HG02973 (cell line): Measurements from ENCODE around the gene GLTP.

Experiments used
- ATAC-seq: cut with Tn5 transposase; IDR thresholded peaks from one replicate; pipeline ENCODE4 v1.9.1; 2021; ENCODE audit warnings: moderate library complexity; ENCODE audit not compliant: unreplicated experiment

Gene GLTP

GRCh38 chr12:109844983-109845823 is 35.1 kb downstream of the GLTP start:
- ATAC-seq = peak; percentile 77

DNA sequence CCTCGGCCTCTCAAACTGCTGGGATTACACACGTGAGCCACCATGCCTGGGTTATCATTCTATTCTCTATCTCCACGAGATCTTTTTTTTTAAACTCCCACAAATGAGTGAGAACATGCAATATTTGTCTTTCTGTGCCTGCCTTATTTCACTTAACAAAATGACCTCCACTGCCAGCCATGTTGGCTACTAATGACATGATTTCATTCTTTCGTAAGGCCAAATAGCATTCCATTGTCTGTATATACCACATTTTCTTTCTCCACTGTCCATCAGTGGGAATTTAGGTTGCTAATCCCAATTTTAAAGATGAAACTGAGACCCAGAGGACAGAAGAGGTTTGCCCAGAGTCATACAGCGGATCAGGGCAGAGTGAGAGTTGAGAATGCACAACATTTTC is 36.2 kb downstream of the GLTP start:
- ATAC-seq = no peak

GRCh38 chr12:109842021-109842420 is 38.3 kb downstream of the GLTP start:
- no peak for ATAC-seq

DNA sequence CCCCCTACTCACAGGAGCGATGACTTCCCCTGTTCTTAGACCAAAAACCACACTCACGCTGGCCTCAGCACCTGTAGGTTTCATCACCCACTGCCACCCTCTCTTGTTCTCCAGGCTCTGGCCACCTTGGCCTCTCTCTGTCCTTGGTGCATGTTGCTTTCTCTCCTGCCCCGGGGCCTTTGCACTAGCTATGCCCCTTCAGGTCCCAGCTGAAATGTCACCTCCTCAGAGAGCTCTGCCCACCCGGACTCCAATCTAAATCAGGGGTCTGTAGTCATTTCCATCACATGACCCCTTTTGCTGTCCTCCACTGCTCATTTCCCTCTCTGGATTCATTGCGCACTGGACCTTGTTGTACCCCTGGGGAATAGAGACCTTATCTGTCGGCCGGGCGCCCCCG is 39.0 kb downstream of the GLTP start:
- ATAC-seq = no peak

GRCh38 chr12:109840305-109841074 is 39.9 kb downstream of the GLTP start:
- no peak for ATAC-seq

GRCh38 chr12:109839444-109839843 is 40.9 kb downstream of the GLTP start:
- ATAC-seq = no peak

GRCh38 chr12:109836916-109837315 is 43.4 kb downstream of the GLTP start:
- ATAC-seq = no peak

DNA sequence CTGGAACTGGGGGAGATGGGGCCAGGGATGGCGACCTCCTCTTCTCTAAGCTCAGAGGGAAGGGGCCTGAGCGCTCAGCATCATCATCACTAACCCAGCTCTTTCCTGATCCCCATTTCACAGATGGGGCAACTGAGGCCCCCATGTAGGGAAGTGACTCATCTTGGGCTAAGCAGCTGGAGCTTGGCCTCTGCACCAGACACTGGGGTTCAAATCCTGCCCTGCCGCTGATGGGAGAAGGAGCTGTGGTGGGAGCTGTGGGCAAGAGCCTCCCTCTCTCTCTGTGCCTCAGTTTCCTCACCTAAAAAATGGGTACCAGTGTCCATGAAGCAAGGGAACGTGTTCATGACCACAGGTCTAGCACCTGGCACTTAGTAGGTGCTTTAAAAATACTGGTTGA is 44.5 kb downstream of the GLTP start:
- no peak for ATAC-seq

DNA sequence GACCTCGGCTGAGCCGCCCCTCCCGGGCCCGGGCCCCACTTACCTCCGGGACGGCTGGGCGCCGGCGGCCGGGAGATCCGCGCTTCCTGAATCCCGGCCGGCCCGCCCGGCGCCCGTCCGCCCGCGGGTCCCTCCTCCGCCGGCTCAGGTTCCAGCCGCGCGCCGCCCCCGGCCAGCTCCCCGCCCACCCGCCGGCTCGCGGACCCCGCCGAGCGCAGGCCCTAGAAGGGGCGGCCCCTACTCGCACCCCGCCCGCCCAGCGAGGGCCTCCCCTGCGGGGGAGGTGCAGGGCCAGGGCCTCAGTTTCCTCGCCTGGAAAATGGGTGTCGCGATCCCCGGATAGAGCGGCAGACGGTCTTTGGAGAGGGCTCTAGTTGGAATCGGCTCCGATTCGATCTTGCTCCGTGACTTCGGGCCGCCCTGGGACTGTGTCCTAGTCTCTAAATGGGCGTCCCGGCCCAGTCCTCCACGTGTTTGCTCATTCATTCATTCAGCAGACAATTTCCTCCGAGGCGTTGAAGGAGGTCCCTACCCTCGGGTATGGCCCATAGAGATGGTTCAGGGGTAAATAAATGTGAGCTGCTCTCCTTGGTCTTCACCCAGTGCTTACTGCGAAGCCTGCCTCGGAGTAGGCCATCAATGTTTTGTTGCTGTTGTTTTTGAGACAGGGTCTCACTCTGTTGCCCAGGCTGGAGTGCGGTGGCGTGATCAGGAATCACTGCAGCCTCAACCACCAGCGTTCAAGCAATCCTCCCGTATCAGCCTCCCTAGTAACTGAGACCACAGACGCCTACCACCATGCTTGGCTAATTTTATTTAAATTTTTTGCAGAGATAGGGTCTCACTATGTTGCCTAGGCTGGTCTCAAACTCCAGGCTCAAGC is 46.8 kb downstream of the GLTP start, which contains the start of gene TRPV4:
Gene TRPV4, minus strand, starts transcription at position 92 of the 883 bp plus-strand sequence. CDS start 18,602 bp downstream, outside the sequence.
- no peak for ATAC-seq

DNA sequence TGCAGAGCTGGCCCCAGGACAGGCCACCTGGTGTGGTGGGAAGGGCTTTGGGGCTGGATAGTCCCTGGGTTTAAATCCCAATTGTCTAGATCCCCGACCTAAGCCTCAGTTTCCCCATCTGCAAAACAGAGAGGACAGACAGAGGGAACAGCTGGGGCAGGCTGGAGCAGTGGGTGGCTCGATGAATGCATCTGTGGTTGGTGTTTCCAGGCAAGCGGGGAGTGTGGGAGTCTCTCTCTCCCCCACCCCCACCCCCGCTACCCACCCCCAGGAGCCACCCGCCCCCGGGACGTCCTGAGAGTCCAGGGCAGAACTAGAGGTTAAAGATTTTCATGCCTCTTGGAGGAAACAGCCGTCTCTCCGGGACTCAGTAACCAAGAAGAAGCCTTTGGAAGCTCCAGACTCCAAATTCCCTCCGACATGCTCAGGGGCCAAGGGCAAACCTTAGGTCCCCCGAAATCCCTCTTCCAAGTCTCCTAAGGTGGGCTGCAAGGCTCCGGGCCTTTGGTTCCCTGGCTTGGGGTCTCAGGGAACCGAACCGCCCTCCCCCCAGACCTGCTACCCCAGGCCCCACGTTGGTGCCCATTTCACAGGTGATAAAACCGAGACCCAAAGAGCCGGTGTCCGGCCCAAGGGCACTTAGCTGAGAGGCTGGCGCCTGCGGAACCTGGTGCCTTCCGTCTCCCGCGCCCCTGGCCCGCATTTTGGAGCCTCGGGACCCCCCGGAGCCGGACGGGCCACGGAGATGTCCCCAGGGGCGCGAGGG is 47.6 kb downstream of the GLTP start:
- ATAC-seq = no peak

DNA sequence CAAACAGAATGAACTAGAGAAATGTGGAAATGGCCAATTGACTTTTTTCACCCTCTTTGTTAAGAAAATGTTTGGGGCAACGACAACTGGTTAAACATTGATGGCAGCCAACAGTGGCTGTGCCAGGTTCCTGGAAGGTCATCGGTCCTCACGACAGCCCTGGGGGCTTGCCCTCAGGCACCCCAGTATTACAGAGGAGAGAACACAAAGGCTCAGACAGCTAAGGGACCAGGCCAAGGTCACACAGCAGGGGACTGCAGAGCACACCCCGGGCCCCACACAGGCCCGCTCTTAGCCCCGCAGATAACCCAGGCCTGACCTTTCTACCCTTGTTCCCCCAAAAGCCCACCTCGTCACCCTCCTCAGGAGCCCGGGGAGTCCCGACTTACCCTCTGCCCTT is 48.4 kb downstream of the GLTP start:
- no peak for ATAC-seq

- no peak for ATAC-seq
These were observed 49.0 kb downstream of the GLTP start for GRCh38 chr12:109831365-109831764.

DNA sequence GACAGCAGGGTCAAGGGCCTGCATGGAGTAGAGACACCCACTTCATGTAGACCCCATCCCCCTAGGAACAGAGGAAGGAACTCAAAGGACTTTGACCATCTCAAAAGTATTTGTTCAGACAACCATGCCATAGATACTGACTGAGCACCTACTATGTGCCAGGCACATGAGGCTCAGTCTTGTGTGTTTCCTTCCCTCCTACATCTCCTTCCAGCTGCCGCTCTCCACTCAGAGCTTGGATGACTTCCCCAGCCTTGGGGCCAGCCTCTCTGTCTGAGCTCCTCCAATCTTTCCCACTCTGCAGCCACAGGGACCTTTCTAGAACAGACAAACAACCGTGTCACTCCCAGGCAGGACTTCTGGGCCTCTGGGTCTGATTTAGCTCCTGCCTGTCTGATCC is 49.6 kb downstream of the GLTP start:
- no peak for ATAC-seq

DNA sequence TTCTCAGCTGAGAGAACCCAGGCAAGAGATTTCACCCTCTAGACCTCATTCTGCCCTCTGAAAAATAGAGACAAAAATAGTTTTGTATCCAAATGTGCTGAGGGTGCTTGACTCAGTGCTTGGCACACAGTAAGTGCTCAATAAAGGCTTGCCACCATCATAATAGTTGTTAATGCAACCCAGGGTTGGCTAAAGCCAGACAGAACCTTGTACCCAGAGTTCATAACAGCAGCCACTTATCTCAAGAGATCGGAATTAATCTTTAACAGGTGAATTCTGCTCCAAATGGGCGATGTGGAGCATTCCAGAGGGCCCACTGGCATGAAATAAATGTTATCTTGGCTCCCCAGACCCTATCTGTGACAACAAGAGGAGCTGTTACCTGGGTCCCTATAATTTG is 50.1 kb downstream of the GLTP start:
- no peak for ATAC-seq

DNA sequence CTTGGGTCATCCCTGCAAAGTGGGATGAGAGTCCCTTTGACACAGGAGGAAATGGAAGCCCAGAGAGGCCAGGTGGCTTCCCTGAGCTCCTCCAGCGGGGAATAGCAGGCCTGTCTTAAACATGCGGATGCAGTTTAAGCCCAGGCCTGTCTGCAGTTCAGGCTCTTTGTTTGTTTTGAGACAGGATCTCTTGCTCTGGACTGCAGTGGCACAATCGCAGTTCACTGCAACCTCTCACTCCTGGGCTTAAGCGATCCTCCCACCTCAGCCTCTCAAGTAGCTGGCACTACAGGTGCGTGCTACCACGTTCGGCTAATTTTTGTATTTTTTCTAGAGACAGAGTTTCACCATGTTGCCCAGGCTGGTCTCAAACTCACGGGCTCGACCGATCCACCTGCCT is 50.7 kb downstream of the GLTP start:
- ATAC-seq = no peak

GRCh38 chr12:109828754-109829511 is 51.4 kb downstream of the GLTP start:
- no peak for ATAC-seq

DNA sequence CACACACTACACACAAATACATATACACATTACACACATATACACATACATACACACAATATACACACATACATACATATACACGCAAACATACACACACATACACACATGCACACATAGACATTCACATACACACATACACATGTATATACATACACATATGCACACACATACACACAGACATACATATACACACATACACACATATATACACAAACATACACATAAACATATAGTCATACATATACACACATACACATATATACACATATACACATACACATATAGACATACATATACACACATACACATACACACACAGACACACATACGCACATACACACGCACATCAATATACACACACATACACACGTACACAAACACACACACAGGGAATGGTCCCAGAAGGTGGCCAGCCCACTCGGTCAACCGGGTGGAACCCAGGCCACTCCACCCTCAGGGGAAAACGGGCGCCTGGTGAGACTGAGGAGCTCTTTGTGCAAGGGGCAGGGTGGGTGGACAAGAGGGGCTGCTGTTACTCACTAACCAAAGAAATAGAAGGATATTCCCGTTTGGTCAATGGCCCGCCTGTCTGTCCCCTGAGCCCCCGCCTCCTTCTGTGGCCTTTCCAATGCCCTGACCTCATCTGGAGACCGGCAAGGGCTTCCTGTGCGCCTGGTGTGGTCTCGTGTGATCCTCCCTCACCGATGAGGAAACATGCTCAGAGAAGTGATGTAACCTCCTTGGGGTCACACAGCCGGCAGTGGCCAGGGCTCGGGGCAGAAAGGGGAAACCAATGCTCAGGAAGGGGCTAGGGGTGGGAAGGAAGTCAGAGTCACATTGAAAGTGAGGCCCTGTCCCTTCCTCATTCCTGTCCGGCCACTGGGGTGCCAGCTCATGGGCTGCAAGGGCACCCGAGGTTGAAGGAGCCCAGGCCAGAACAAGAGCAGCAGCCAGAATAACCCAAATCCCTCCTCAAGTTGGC is 52.5 kb downstream of the GLTP start:
- ATAC-seq = no peak

DNA sequence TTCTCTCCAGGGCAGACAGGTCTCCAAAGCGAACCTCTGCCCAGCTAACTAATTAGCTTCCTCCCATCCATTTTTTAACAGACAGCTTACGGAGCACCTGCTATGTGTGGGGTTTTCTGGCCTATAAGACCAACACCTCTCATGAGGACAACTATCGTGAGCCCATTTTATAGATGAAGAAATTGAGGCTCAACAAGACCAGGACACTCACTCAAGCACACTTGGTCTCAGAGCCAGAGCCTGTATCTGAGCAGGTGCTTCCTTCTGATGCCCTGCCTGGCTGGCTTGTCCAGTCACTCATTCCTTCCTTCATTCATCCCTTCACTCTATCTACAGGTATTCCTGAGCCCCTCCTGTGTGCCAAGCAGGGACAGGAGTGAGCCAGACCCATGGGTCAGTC is 53.3 kb downstream of the GLTP start:
- ATAC-seq = no peak

- no peak for ATAC-seq
These were observed 55.6 kb downstream of the GLTP start for GRCh38 chr12:109824731-109825130.
